ENCODE results near the gene DCDC2C. TPM values are rescaled to one million over a fixed set of nuclear protein-coding genes. Genes with fewer than 3 reads are reported as not detected.
A peak's percentile ranks its signal among the peaks of the same experiment; 100 is the strongest.

The DCDC2C gene
- total RNA-seq, 4 donors from 2014 or later: 0.40 to 1.5 (median 0.68) TPM

- Histone ChIP-seq H3K27me3 (no peaks in the 10 kb centered on the region), H3K4me1 (peaks cover 4 to 7% of the 10 kb centered on the region in 2 donors), H3K9me3 (no peaks in the 10 kb centered on the region), H3K36me3 (no peaks in the 10 kb centered on the region), H3K27ac (no peak overlapping the region), H3K4me3 (replicated peaks in 1 of 3) (no peak overlapping the region)
- TF ChIP-seq, protein P1, sequence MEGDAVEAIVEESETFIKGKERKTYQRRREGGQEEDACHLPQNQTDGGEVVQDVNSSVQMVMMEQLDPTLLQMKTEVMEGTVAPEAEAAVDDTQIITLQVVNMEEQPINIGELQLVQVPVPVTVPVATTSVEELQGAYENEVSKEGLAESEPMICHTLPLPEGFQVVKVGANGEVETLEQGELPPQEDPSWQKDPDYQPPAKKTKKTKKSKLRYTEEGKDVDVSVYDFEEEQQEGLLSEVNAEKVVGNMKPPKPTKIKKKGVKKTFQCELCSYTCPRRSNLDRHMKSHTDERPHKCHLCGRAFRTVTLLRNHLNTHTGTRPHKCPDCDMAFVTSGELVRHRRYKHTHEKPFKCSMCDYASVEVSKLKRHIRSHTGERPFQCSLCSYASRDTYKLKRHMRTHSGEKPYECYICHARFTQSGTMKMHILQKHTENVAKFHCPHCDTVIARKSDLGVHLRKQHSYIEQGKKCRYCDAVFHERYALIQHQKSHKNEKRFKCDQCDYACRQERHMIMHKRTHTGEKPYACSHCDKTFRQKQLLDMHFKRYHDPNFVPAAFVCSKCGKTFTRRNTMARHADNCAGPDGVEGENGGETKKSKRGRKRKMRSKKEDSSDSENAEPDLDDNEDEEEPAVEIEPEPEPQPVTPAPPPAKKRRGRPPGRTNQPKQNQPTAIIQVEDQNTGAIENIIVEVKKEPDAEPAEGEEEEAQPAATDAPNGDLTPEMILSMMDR (IDR thresholded peaks at IDR 0.05): no peak
- TF ChIP-seq POLR2A (IDR thresholded peaks at IDR 0.05): no peak
- peak; percentile 27 to 35 for DNase-seq
- whole genome bisulfite sequencing, 2 donors: 31 to 32% methylated on average over 8 of the region's 8 CpGs
- intact Hi-C loops (cut with DNase I): no loop called here
Observed at GRCh38 chr2:3756306-3756705, 52.9 kb downstream of the DCDC2C start.

GRCh38 chr2:3758906-3759305 is 55.5 kb downstream of the DCDC2C start:
- Histone ChIP-seq H3K9me3 (no peaks in the 10 kb centered on the region), H3K27ac (no peak overlapping the region), H3K36me3 (no peaks in the 10 kb centered on the region), H3K4me1 (peaks cover 4 to 7% of the 10 kb centered on the region in 2 donors), H3K4me3 (replicated peaks in 1 of 3) (no peak overlapping the region), H3K27me3 (no peaks in the 10 kb centered on the region)
- 58 to 73% methylated on average over 5 to 7 of the region's 7 CpGs for WGBS, 2 donors
- DNase-seq: no peak
- TF ChIP-seq, protein P1 (IDR thresholded peaks at IDR 0.05): no peak
- TF ChIP-seq POLR2A (IDR thresholded peaks at IDR 0.05): no peak
- intact Hi-C loops (cut with DNase I): no loop called here

DNA sequence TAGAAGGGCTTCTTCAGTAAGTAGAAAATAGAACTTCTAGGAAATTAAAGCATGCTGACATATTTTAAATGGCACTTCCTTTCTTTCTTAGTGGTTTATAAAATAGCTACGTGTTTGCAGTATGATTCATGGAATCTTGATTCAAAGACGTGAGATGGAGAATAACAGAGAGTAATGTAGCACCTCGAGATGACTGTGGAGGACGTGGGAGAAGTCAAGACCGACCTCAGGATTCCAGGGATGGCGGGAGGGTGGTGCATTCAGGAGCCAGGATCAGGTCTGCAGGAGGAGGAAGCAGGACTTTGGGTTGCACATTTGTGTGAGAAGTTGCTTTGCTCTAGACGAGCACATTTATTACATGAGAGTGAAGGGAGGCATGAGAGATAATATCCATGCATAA is 56.0 kb downstream of the DCDC2C start:
- peaks cover 4 to 7% of the 10 kb centered on the region in 2 donors for H3K4me1 ChIP-seq
- no peak for TF ChIP-seq POLR2A (IDR thresholded peaks at IDR 0.05)
- TF ChIP-seq, protein P1 (IDR thresholded peaks at IDR 0.05): no peak
- H3K4me3 ChIP-seq (replicated peaks in 1 of 3): no peak overlapping the region
- DNase-seq: no peak
- intact Hi-C loops (cut with DNase I): no loop called here
- H3K27me3 ChIP-seq: no peaks in the 10 kb centered on the region
- H3K27ac ChIP-seq: no peak overlapping the region
- H3K9me3 ChIP-seq: no peaks in the 10 kb centered on the region
- no peaks in the 10 kb centered on the region for H3K36me3 ChIP-seq
- WGBS, 2 donors: 81% methylated on average over 7 of the region's 7 CpGs

- intact Hi-C loops (cut with DNase I): no loop called here
- H3K36me3 ChIP-seq: no peaks in the 10 kb centered on the region
- peaks cover 4 to 7% of the 10 kb centered on the region in 2 donors for H3K4me1 ChIP-seq
- no peak for TF ChIP-seq POLR2A (IDR thresholded peaks at IDR 0.05)
- TF ChIP-seq, protein P1 (IDR thresholded peaks at IDR 0.05): no peak
- no peak overlapping the region for H3K27ac ChIP-seq
- DNase-seq: no peak
- H3K4me3 ChIP-seq (replicated peaks in 1 of 3): no peak overlapping the region
- H3K9me3 ChIP-seq: no peaks in the 10 kb centered on the region
- no peaks in the 10 kb centered on the region for H3K27me3 ChIP-seq
- WGBS, 2 donors: 54 to 67% methylated on average over 4 of the region's 4 CpGs
Observed at GRCh38 chr2:3759761-3760160, 56.4 kb downstream of the DCDC2C start.

GRCh38 chr2:3761272-3761671 is 57.9 kb downstream of the DCDC2C start:
- 95% methylated on average over 5 of the region's 5 CpGs for WGBS, 2 donors
- no peaks in the 10 kb centered on the region for H3K27me3 ChIP-seq
- H3K27ac ChIP-seq: no peak overlapping the region
- intact Hi-C loops (cut with DNase I): no loop called here
- no peak for DNase-seq
- H3K4me3 ChIP-seq (replicated peaks in 1 of 3): no peak overlapping the region
- no peaks in the 10 kb centered on the region for H3K36me3 ChIP-seq
- TF ChIP-seq, protein P1 (IDR thresholded peaks at IDR 0.05): no peak
- no peak for TF ChIP-seq POLR2A (IDR thresholded peaks at IDR 0.05)
- peaks cover 3 to 4% of the 10 kb centered on the region in 2 donors for H3K4me1 ChIP-seq
- H3K9me3 ChIP-seq: no peaks in the 10 kb centered on the region

All from thyroid gland (tissue), 4 donors.